ENCODE results near the gene CDH7. TPM values are rescaled to one million over a fixed set of nuclear protein-coding genes. Genes with fewer than 3 reads are reported as not detected.

The CDH7 gene
- total RNA-seq, 1 donor: not detected

DNA sequence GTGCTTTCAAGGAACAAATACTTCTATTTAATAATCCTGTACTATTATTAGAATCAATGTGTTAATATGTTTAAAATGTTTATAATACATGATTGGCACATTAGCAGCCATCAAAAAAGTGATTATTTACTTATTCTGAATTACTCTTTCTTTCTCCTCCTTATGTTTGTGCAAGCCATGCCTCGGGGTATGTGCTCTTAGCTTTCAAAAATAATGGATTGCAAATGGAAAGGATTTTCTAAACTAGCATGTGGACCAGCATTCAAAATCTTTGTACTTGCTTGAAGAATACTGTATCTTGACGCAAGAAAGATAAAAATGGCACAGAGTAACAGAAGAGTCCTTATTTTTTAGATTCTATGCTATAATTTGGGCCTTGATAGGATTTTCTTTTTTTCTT, 156.5 kb downstream of the CDH7 start:
- Histone ChIP-seq H3K4me1 (ENCODE audit: insufficient read depth, low read length) (no peaks in the 10 kb centered on the region), H3K4me2 (ENCODE audit: insufficient read depth, low read length) (no peak overlapping the region), H3K27me3 (ENCODE audit: insufficient read depth, low read length) (no peaks in the 10 kb centered on the region), H3K36me3 (ENCODE audit: insufficient read depth, low read length) (no peaks in the 10 kb centered on the region), H3K27ac (ENCODE audit: low read depth, low read length) (no peak overlapping the region), H2AFZ (ENCODE audit: low read length) (no peak overlapping the region), H3K9me3 (ENCODE audit: low read depth, low read length) (no peaks in the 10 kb centered on the region), H3K4me3 (ENCODE audit: insufficient read depth, low read length) (no peak overlapping the region), H4K20me1 (ENCODE audit: insufficient read depth, low read length) (no peaks in the 10 kb centered on the region), H3K79me2 (ENCODE audit: insufficient read depth, low read length) (no peaks in the 10 kb centered on the region)
- DNase-seq (ENCODE audit: insufficient read length, low spot score, missing footprints): no peak
- TF ChIP-seq, protein P1, sequence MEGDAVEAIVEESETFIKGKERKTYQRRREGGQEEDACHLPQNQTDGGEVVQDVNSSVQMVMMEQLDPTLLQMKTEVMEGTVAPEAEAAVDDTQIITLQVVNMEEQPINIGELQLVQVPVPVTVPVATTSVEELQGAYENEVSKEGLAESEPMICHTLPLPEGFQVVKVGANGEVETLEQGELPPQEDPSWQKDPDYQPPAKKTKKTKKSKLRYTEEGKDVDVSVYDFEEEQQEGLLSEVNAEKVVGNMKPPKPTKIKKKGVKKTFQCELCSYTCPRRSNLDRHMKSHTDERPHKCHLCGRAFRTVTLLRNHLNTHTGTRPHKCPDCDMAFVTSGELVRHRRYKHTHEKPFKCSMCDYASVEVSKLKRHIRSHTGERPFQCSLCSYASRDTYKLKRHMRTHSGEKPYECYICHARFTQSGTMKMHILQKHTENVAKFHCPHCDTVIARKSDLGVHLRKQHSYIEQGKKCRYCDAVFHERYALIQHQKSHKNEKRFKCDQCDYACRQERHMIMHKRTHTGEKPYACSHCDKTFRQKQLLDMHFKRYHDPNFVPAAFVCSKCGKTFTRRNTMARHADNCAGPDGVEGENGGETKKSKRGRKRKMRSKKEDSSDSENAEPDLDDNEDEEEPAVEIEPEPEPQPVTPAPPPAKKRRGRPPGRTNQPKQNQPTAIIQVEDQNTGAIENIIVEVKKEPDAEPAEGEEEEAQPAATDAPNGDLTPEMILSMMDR (IDR thresholded peaks at IDR 0.05; ENCODE audit: extremely low read depth, low read depth, low read length): no peak

DNA sequence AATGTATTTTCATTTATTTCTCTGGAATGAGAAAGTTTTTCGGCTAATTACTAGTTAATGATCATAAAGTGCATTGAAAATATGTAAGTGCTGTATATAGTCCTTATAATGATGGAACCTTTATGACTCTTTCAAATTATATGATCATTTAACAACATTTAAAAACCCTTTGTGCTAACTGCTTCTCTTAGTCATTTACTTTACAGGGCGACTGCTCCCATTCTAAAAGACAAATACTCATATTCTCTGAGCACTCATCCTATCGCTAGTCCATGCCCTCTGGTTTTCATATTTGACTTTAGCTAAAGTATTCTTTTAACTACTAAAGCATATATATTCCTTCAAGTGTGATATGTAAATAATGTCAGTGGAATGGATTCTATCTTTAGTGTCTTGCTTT, 168.2 kb downstream of the CDH7 start:
- no peaks in the 10 kb centered on the region for H3K36me3 ChIP-seq (ENCODE audit: insufficient read depth, low read length)
- H3K79me2 ChIP-seq (ENCODE audit: insufficient read depth, low read length): no peaks in the 10 kb centered on the region
- DNase-seq (ENCODE audit: insufficient read length, low spot score, missing footprints): no peak
- no peaks in the 10 kb centered on the region for H4K20me1 ChIP-seq (ENCODE audit: insufficient read depth, low read length)
- no peaks in the 10 kb centered on the region for H3K4me1 ChIP-seq (ENCODE audit: insufficient read depth, low read length)
- no peak overlapping the region for H3K27ac ChIP-seq (ENCODE audit: low read depth, low read length)
- TF ChIP-seq, protein P1 (IDR thresholded peaks at IDR 0.05; ENCODE audit: extremely low read depth, low read depth, low read length): no peak
- peaks cover 2% of the 10 kb centered on the region for H3K9me3 ChIP-seq (ENCODE audit: low read depth, low read length)
- no peaks in the 10 kb centered on the region for H3K27me3 ChIP-seq (ENCODE audit: insufficient read depth, low read length)
- H3K4me2 ChIP-seq (ENCODE audit: insufficient read depth, low read length): no peak overlapping the region
- H2AFZ ChIP-seq (ENCODE audit: low read length): no peak overlapping the region
- no peak overlapping the region for H3K4me3 ChIP-seq (ENCODE audit: insufficient read depth, low read length)

DNA sequence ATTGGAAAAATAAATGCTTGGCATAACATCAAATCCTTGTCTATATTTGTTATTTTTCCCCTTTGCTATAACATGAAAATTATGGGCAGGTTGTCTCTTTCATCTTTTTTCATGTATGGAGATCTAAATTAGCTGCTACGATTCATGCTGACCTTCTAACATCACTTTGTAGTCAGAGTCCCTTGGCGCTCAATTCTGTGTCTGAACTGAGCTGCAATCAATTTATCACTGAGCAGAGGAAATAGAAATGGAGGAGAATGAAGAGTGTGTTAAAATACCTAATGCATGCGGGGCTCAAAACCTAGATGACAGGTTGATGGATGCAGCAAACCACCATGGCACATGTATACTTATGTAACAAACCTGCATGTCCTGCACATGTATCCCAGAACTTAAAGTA, 168.9 kb downstream of the CDH7 start:
- H4K20me1 ChIP-seq (ENCODE audit: insufficient read depth, low read length): no peaks in the 10 kb centered on the region
- no peak for DNase-seq (ENCODE audit: insufficient read length, low spot score, missing footprints)
- no peaks in the 10 kb centered on the region for H3K4me1 ChIP-seq (ENCODE audit: insufficient read depth, low read length)
- no peaks in the 10 kb centered on the region for H3K79me2 ChIP-seq (ENCODE audit: insufficient read depth, low read length)
- H3K27me3 ChIP-seq (ENCODE audit: insufficient read depth, low read length): no peaks in the 10 kb centered on the region
- no peaks in the 10 kb centered on the region for H3K36me3 ChIP-seq (ENCODE audit: insufficient read depth, low read length)
- H3K27ac ChIP-seq (ENCODE audit: low read depth, low read length): no peak overlapping the region
- no peak overlapping the region for H3K4me2 ChIP-seq (ENCODE audit: insufficient read depth, low read length)
- no peak overlapping the region for H2AFZ ChIP-seq (ENCODE audit: low read length)
- no peak overlapping the region for H3K4me3 ChIP-seq (ENCODE audit: insufficient read depth, low read length)
- TF ChIP-seq, protein P1 (IDR thresholded peaks at IDR 0.05; ENCODE audit: extremely low read depth, low read depth, low read length): no peak
- H3K9me3 ChIP-seq (ENCODE audit: low read depth, low read length): peaks cover 2% of the 10 kb centered on the region

DNA sequence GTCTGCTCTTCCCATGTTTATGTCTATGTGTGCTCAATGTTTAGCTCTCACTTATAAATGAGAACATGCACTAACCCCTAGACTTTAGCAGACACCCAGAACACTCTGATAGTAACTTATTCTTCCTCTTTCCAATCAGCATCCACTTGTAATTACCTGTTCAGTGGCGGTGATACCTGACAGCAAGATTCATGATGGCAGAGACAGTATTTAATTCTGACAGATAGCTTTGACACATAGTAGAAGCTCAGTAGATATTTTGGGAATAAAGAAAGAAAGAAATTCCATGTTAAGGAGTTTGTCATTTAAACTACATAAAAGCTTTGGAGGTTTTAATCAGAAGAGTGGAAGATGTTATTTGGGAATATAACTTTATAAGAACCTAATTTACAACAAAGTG, 171.3 kb downstream of the CDH7 start:
- H4K20me1 ChIP-seq (ENCODE audit: insufficient read depth, low read length): no peaks in the 10 kb centered on the region
- H3K4me2 ChIP-seq (ENCODE audit: insufficient read depth, low read length): no peak overlapping the region
- no peaks in the 10 kb centered on the region for H3K4me1 ChIP-seq (ENCODE audit: insufficient read depth, low read length)
- no peaks in the 10 kb centered on the region for H3K36me3 ChIP-seq (ENCODE audit: insufficient read depth, low read length)
- no peak overlapping the region for H3K4me3 ChIP-seq (ENCODE audit: insufficient read depth, low read length)
- peaks cover 2% of the 10 kb centered on the region for H3K9me3 ChIP-seq (ENCODE audit: low read depth, low read length)
- H3K79me2 ChIP-seq (ENCODE audit: insufficient read depth, low read length): no peaks in the 10 kb centered on the region
- H2AFZ ChIP-seq (ENCODE audit: low read length): no peak overlapping the region
- no peak overlapping the region for H3K27ac ChIP-seq (ENCODE audit: low read depth, low read length)
- TF ChIP-seq, protein P1 (IDR thresholded peaks at IDR 0.05; ENCODE audit: extremely low read depth, low read depth, low read length): no peak
- DNase-seq (ENCODE audit: insufficient read length, low spot score, missing footprints): no peak
- H3K27me3 ChIP-seq (ENCODE audit: insufficient read depth, low read length): no peaks in the 10 kb centered on the region

Data from osteoblast (primary cell).